ENCODE measurements around the gene SLC16A14.

SLC16A14 gene

DNA sequence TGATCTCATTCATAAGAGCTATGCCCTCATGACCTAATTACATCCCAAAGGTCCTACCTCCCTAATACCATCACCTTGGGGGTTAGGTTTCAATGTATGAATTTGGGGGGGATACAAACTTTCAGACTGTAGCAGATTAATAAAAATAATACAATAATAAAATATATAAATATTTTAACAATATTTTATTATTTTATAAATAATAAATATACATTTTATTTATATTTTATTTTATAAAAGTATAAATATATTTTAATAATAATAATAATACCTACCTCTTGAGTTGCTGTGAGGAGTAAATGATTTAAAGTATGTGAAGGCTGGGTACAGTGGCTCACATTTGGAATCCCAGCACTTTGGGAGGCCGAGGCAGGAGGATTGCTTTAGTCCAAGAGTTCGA lies 8.1 kb upstream of the SLC16A14 start:
- TF ChIP-seq SNAI2 (CRISPR knock-in tag; IDR thresholded peaks at IDR 0.05) (no peak), ZNF565 (CRISPR knock-in tag; conservative IDR thresholded peaks at IDR 0.05; ENCODE audit: low read depth) (no peak), RARB (CRISPR knock-in tag; IDR thresholded peaks at IDR 0.05) (no peak), CREB5 (CRISPR knock-in tag; IDR thresholded peaks at IDR 0.05; ENCODE audit: low read depth) (no peak), PPARA (CRISPR knock-in tag; IDR thresholded peaks at IDR 0.05; ENCODE audit: borderline replicate concordance) (no peak), TOX (CRISPR knock-in tag; IDR thresholded peaks at IDR 0.05; ENCODE audit: borderline replicate concordance) (no peak), TCF4 (CRISPR knock-in tag; IDR thresholded peaks at IDR 0.05; ENCODE audit: borderline replicate concordance) (no peak), POU6F1 (CRISPR knock-in tag; IDR thresholded peaks at IDR 0.05; ENCODE audit: borderline replicate concordance, low read depth) (no peak)
- TF ChIP-seq, protein P1, sequence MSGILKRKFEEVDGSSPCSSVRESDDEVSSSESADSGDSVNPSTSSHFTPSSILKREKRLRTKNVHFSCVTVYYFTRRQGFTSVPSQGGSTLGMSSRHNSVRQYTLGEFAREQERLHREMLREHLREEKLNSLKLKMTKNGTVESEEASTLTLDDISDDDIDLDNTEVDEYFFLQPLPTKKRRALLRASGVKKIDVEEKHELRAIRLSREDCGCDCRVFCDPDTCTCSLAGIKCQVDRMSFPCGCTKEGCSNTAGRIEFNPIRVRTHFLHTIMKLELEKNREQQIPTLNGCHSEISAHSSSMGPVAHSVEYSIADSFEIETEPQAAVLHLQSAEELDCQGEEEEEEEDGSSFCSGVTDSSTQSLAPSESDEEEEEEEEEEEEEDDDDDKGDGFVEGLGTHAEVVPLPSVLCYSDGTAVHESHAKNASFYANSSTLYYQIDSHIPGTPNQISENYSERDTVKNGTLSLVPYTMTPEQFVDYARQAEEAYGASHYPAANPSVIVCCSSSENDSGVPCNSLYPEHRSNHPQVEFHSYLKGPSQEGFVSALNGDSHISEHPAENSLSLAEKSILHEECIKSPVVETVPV (CRISPR knock-in tag; IDR thresholded peaks at IDR 0.05), result no peak
- TF ChIP-seq, protein P2, sequence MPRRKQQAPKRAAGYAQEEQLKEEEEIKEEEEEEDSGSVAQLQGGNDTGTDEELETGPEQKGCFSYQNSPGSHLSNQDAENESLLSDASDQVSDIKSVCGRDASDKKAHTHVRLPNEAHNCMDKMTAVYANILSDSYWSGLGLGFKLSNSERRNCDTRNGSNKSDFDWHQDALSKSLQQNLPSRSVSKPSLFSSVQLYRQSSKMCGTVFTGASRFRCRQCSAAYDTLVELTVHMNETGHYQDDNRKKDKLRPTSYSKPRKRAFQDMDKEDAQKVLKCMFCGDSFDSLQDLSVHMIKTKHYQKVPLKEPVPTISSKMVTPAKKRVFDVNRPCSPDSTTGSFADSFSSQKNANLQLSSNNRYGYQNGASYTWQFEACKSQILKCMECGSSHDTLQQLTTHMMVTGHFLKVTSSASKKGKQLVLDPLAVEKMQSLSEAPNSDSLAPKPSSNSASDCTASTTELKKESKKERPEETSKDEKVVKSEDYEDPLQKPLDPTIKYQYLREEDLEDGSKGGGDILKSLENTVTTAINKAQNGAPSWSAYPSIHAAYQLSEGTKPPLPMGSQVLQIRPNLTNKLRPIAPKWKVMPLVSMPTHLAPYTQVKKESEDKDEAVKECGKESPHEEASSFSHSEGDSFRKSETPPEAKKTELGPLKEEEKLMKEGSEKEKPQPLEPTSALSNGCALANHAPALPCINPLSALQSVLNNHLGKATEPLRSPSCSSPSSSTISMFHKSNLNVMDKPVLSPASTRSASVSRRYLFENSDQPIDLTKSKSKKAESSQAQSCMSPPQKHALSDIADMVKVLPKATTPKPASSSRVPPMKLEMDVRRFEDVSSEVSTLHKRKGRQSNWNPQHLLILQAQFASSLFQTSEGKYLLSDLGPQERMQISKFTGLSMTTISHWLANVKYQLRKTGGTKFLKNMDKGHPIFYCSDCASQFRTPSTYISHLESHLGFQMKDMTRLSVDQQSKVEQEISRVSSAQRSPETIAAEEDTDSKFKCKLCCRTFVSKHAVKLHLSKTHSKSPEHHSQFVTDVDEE (CRISPR knock-in tag; IDR thresholded peaks at IDR 0.05), result no peak
- no peak for ATAC-seq

- ATAC-seq, result 0 out of 3 replicates have a peak, but pooled peaks have one; percentile 34
- TF ChIP-seq ZFP3 (CRISPR knock-in tag; IDR thresholded peaks at IDR 0.05), result no peak
- TF ChIP-seq, protein P3, sequence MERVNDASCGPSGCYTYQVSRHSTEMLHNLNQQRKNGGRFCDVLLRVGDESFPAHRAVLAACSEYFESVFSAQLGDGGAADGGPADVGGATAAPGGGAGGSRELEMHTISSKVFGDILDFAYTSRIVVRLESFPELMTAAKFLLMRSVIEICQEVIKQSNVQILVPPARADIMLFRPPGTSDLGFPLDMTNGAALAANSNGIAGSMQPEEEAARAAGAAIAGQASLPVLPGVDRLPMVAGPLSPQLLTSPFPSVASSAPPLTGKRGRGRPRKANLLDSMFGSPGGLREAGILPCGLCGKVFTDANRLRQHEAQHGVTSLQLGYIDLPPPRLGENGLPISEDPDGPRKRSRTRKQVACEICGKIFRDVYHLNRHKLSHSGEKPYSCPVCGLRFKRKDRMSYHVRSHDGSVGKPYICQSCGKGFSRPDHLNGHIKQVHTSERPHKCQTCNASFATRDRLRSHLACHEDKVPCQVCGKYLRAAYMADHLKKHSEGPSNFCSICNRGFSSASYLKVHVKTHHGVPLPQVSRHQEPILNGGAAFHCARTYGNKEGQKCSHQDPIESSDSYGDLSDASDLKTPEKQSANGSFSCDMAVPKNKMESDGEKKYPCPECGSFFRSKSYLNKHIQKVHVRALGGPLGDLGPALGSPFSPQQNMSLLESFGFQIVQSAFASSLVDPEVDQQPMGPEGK (CRISPR knock-in tag; IDR thresholded peaks at IDR 0.05; ENCODE audit: borderline replicate concordance), result no peak
Observed at GRCh38 chr2:230075988-230076631, 7.4 kb upstream of the SLC16A14 start.

GRCh38 chr2:230071421-230071820 lies 2.7 kb upstream of the SLC16A14 start:
- no peak for ATAC-seq
- TF ChIP-seq OSR1 (CRISPR knock-in tag; IDR thresholded peaks at IDR 0.05), result no peak
- TF ChIP-seq CREB5 (CRISPR knock-in tag; IDR thresholded peaks at IDR 0.05; ENCODE audit: low read depth), result no peak
- no peak for TF ChIP-seq ZC3H10 (CRISPR knock-in tag; IDR thresholded peaks at IDR 0.05)

- no peak for ATAC-seq
Observed at GRCh38 chr2:230069402-230069801, 678 bp upstream of the SLC16A14 start.

More at GRCh38 chr2:230069402-230069801, 678 bp upstream of the SLC16A14 start:
- TF ChIP-seq ZNF8 (CRISPR knock-in tag; IDR thresholded peaks at IDR 0.05), result no peak
- TF ChIP-seq ZFP3 (CRISPR knock-in tag; IDR thresholded peaks at IDR 0.05), result no peak
- TF ChIP-seq CSDC2 (CRISPR knock-in tag; IDR thresholded peaks at IDR 0.05), result no peak
